ENCODE measurements around the gene SHISA9. TPM values are rescaled to one million over a fixed set of nuclear protein-coding genes. Genes with fewer than 3 reads are reported as not detected.

The SHISA9 gene
- total RNA-seq, 3 donors from 2014 or later (not counting 1 experiment from before 2014, with no cell fraction given), result 0.05 TPM; not detected in 2

GRCh38 chr16:12998361-12999085, 97.1 kb downstream of the SHISA9 start:
- Mint-ChIP-seq H3K27ac (no peak overlapping the region), H3K4me1 (no peaks in the 10 kb centered on the region), H3K27me3 (ENCODE audit: low read depth in 2 of 2) (peaks cover 0 to 2% of the 10 kb centered on the region in 2 donors), H3K36me3 (no peaks in the 10 kb centered on the region), H3K4me3 (no peak overlapping the region), H3K9me3 (peaks cover 0 to 2% of the 10 kb centered on the region in 2 donors)
- Histone ChIP-seq H3K27me3 (ENCODE audit: control insufficient read depth, insufficient read depth, low read length) (no peaks in the 10 kb centered on the region), H3K27ac (ENCODE audit: low read length) (no peak overlapping the region), H3K4me3 (ENCODE audit: low read length) (no peak overlapping the region), H3K9me3 (ENCODE audit: control insufficient read depth, insufficient read depth, low read length) (no peaks in the 10 kb centered on the region), H3K36me3 (ENCODE audit: control insufficient read depth, insufficient read depth, low read length) (no peaks in the 10 kb centered on the region), H3K4me1 (ENCODE audit: control insufficient read depth, insufficient read depth, low read length) (no peaks in the 10 kb centered on the region)
- TF ChIP-seq, protein P1, sequence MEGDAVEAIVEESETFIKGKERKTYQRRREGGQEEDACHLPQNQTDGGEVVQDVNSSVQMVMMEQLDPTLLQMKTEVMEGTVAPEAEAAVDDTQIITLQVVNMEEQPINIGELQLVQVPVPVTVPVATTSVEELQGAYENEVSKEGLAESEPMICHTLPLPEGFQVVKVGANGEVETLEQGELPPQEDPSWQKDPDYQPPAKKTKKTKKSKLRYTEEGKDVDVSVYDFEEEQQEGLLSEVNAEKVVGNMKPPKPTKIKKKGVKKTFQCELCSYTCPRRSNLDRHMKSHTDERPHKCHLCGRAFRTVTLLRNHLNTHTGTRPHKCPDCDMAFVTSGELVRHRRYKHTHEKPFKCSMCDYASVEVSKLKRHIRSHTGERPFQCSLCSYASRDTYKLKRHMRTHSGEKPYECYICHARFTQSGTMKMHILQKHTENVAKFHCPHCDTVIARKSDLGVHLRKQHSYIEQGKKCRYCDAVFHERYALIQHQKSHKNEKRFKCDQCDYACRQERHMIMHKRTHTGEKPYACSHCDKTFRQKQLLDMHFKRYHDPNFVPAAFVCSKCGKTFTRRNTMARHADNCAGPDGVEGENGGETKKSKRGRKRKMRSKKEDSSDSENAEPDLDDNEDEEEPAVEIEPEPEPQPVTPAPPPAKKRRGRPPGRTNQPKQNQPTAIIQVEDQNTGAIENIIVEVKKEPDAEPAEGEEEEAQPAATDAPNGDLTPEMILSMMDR (IDR thresholded peaks at IDR 0.05), result no peak
- WGBS (ENCODE audit: insufficient coverage), result 93% methylated on average over 6 of the region's 7 CpGs
- DNase-seq, result no peak
- intact Hi-C loops (cut with micrococcal nuclease), result no loop called here
- no peak for ATAC-seq

- ATAC-seq, result no peak
- Mint-ChIP-seq H3K4me3 (no peak overlapping the region), H3K27me3 (ENCODE audit: low read depth in 2 of 2) (peaks cover 0 to 2% of the 10 kb centered on the region in 2 donors), H3K9me3 (no peaks in the 10 kb centered on the region), H3K36me3 (no peaks in the 10 kb centered on the region), H3K27ac (no peak overlapping the region), H3K4me1 (no peaks in the 10 kb centered on the region)
- H3K4me3 ChIP-seq (ENCODE audit: low read length), result no peak overlapping the region
- intact Hi-C loops (cut with micrococcal nuclease), result no loop called here
- no peak overlapping the region for H3K27ac ChIP-seq (ENCODE audit: low read length)
- H3K4me1 ChIP-seq (ENCODE audit: control insufficient read depth, insufficient read depth, low read length), result no peaks in the 10 kb centered on the region
- TF ChIP-seq, protein P1 (IDR thresholded peaks at IDR 0.05), result no peak
- no peaks in the 10 kb centered on the region for H3K27me3 ChIP-seq (ENCODE audit: control insufficient read depth, insufficient read depth, low read length)
- no peaks in the 10 kb centered on the region for H3K36me3 ChIP-seq (ENCODE audit: control insufficient read depth, insufficient read depth, low read length)
- DNase-seq, result no peak
- H3K9me3 ChIP-seq (ENCODE audit: control insufficient read depth, insufficient read depth, low read length), result no peaks in the 10 kb centered on the region
- WGBS (ENCODE audit: insufficient coverage), result 96% methylated on average over 3 of the region's 3 CpGs
These were observed 98.0 kb downstream of the SHISA9 start for GRCh38 chr16:12999368-12999767.

DNA sequence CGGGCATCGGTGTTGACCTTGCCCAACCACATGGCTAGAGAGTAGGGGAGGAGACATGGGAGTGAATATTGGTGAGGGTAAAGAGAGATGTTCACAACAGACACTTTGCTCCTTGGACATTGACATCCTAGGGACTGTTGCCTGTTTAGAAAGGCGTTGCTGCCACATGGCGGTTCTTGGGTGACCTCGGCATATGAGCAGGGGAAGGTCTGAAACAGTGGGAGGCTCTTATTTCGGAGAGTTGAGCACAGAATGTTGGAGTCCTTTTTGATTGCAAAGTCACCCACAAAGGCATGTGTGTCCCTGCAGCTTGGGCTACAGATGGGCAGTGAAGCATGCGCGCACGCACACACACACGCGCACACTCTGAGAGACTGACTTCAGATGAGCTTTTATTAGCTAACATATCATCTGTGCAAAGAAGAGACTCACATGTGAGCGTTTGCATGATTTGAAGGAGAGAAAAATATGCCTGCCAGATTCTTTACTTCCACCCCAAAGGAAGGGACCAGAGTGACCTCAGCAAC, 104.4 kb downstream of the SHISA9 start:
- H3K27me3 ChIP-seq (ENCODE audit: control insufficient read depth, insufficient read depth, low read length), result no peaks in the 10 kb centered on the region
- no peak overlapping the region for H3K27ac ChIP-seq (ENCODE audit: low read length)
- no peak overlapping the region for H3K27ac Mint-ChIP-seq
- H3K27me3 Mint-ChIP-seq (ENCODE audit: low read depth in 2 of 2), result peaks cover 0 to 2% of the 10 kb centered on the region in 2 donors
- H3K36me3 Mint-ChIP-seq, result no peaks in the 10 kb centered on the region
- no peak overlapping the region for H3K4me3 Mint-ChIP-seq
- no peak for DNase-seq
- no peaks in the 10 kb centered on the region for H3K4me1 Mint-ChIP-seq
- peaks cover 4 to 8% of the 10 kb centered on the region in 2 donors for H3K9me3 Mint-ChIP-seq
- no peaks in the 10 kb centered on the region for H3K9me3 ChIP-seq (ENCODE audit: control insufficient read depth, insufficient read depth, low read length)
- H3K4me3 ChIP-seq (ENCODE audit: low read length), result no peak overlapping the region
- no peaks in the 10 kb centered on the region for H3K36me3 ChIP-seq (ENCODE audit: control insufficient read depth, insufficient read depth, low read length)
- ATAC-seq, result no peak
- WGBS (ENCODE audit: insufficient coverage), result 83% methylated on average over 12 of the region's 12 CpGs
- TF ChIP-seq, protein P1 (IDR thresholded peaks at IDR 0.05), result no peak
- intact Hi-C loops (cut with micrococcal nuclease), result no loop called here
- no peaks in the 10 kb centered on the region for H3K4me1 ChIP-seq (ENCODE audit: control insufficient read depth, insufficient read depth, low read length)
